Mesendoderm (in vitro differentiated cells): Measurements from ENCODE around the gene EPM2A.

ENCODE experiments used
- DNase-seq: peaks from one replicate; pipeline ENCODE4 v3.0.0; 2013
- H2AK5ac ChIP-seq: 2 replicates; pipeline ENCODE4 v1.6.1; 2013; ENCODE audit warnings: low read length, inconsistent platforms
- H2BK120ac ChIP-seq: 2 replicates; pipeline ENCODE4 v1.6.1; 2013; ENCODE audit warnings: low read depth, mild to moderate bottlenecking, low read length, moderate library complexity, mixed read lengths
- H2BK15ac ChIP-seq: replicated peaks from 2 replicates; pipeline ENCODE4 v1.6.1; 2013; ENCODE audit warnings: low read depth, mild to moderate bottlenecking, moderate library complexity
- H2BK5ac ChIP-seq: 2 replicates; pipeline ENCODE4 v1.6.1; 2013; ENCODE audit warnings: low read length, inconsistent platforms
- H3K18ac ChIP-seq: 2 replicates; pipeline ENCODE4 v1.6.1; 2013; ENCODE audit warnings: mild to moderate bottlenecking, low read length, mixed read lengths
- H3K23ac ChIP-seq: one replicate; pipeline ENCODE4 v1.6.1; 2013; ENCODE audit warnings: low read length
- H3K27ac ChIP-seq: 2 replicates; pipeline ENCODE4 v1.5.1; 2013; ENCODE audit warnings: low read depth, mild to moderate bottlenecking, inconsistent platforms, low read length, moderate library complexity
- H3K27me3 ChIP-seq: 2 replicates; pipeline ENCODE4 v1.6.1; 2013; ENCODE audit warnings: low read length, control low read depth, mild to moderate bottlenecking, inconsistent platforms; ENCODE audit not compliant: insufficient read depth, poor library complexity
- H3K36me3 ChIP-seq: 2 replicates; pipeline ENCODE4 v1.6.1; 2013; ENCODE audit warnings: low read length, inconsistent platforms; ENCODE audit not compliant: control insufficient read depth, insufficient read depth
- H3K4ac ChIP-seq: one replicate; pipeline ENCODE4 v1.6.1; 2013; ENCODE audit warnings: low read depth, mild to moderate bottlenecking, low read length, moderate library complexity
- H3K4me1 ChIP-seq: 2 replicates; pipeline ENCODE4 v1.6.1; 2013; ENCODE audit warnings: low read depth, low read length, inconsistent platforms; ENCODE audit not compliant: control insufficient read depth
- H3K4me2 ChIP-seq: 2 replicates; pipeline ENCODE4 v1.6.1; 2013; ENCODE audit warnings: low read length
- H3K4me3 ChIP-seq: 2 replicates; pipeline ENCODE4 v1.5.1; 2013; ENCODE audit warnings: mild to moderate bottlenecking, low read length
- H3K56ac ChIP-seq: one replicate; pipeline ENCODE4 v1.6.1; 2013; ENCODE audit warnings: low read length
- H3K79me1 ChIP-seq: 2 replicates; pipeline ENCODE4 v1.6.1; 2013; ENCODE audit warnings: low read length, inconsistent platforms
- H3K79me2 ChIP-seq: 2 replicates; pipeline ENCODE4 v1.6.1; 2013; ENCODE audit warnings: mild to moderate bottlenecking, low read length; ENCODE audit not compliant: control insufficient read depth, insufficient read depth
- H3K9ac ChIP-seq: 2 replicates; pipeline ENCODE4 v1.6.1; 2013; ENCODE audit warnings: low read length, inconsistent platforms
- H4K5ac ChIP-seq: one replicate; pipeline ENCODE4 v1.6.1; 2013; ENCODE audit warnings: low read length
- H4K8ac ChIP-seq: one replicate; pipeline ENCODE4 v1.6.1; 2013; ENCODE audit warnings: low read depth, mild to moderate bottlenecking, control low read depth, low read length, moderate library complexity
- WGBS: extraction: QIAGEN DNeasy Blood & Tissue Kit; methylation state at CpG from one replicate; pipeline ENCODE4 v1.1.7; 2013; ENCODE audit warnings: low lambda C conversion rate, missing lambda C conversion rate; ENCODE audit not compliant: insufficient coverage; ENCODE audit errors: extremely low coverage; 5-methylcytosine and 5-hydroxymethylcytosine counted together

EPM2A gene

GRCh38 chr6:145670311-145670710, 65.0 kb downstream of the EPM2A start:
- H3K56ac ChIP-seq: no peak overlapping the region
- H3K36me3 ChIP-seq: no peaks in the 10 kb centered on the region
- no peaks in the 10 kb centered on the region for H3K27me3 ChIP-seq
- H3K79me2 ChIP-seq: no peaks in the 10 kb centered on the region
- no peaks in the 10 kb centered on the region for H3K4me1 ChIP-seq
- no peak overlapping the region for H3K18ac ChIP-seq
- no peak overlapping the region for H3K4ac ChIP-seq
- no peak overlapping the region for H3K27ac ChIP-seq
- no peak overlapping the region for H3K9ac ChIP-seq
- no peak overlapping the region for H3K4me2 ChIP-seq
- H2AK5ac ChIP-seq: no peak overlapping the region
- WGBS: no CpG with 5 or more reads among the region's 1 CpG
- H3K4me3 ChIP-seq: no peak overlapping the region
- H2BK15ac ChIP-seq: no peak overlapping the region
- no peak overlapping the region for H4K8ac ChIP-seq
- no peak overlapping the region for H4K5ac ChIP-seq
- H3K23ac ChIP-seq: no peak overlapping the region
- H2BK5ac ChIP-seq: no peak overlapping the region
- DNase-seq: no peak
- no peaks in the 10 kb centered on the region for H3K79me1 ChIP-seq
- no peak overlapping the region for H2BK120ac ChIP-seq

- no peak for DNase-seq
- no peak overlapping the region for H3K18ac ChIP-seq
- H3K27ac ChIP-seq: no peak overlapping the region
Observed at GRCh38 chr6:145669627-145670034, 65.7 kb downstream of the EPM2A start.

GRCh38 chr6:145668844-145669243, 66.5 kb downstream of the EPM2A start:
- no peak overlapping the region for H4K5ac ChIP-seq
- no CpG with 5 or more reads among the region's 1 CpG for WGBS

More at GRCh38 chr6:145669627-145670034, 65.7 kb downstream of the EPM2A start:
- no peak overlapping the region for H2BK5ac ChIP-seq
- no peaks in the 10 kb centered on the region for H3K79me2 ChIP-seq
- no peak overlapping the region for H4K8ac ChIP-seq
- H3K4me3 ChIP-seq: no peak overlapping the region
- H4K5ac ChIP-seq: no peak overlapping the region
- H3K4me2 ChIP-seq: no peak overlapping the region
- no peak overlapping the region for H3K56ac ChIP-seq
- no peak overlapping the region for H2BK15ac ChIP-seq
- H3K4me1 ChIP-seq: no peaks in the 10 kb centered on the region
- no CpG with 5 or more reads among the region's 2 CpGs for WGBS
- H3K36me3 ChIP-seq: no peaks in the 10 kb centered on the region
- no peaks in the 10 kb centered on the region for H3K27me3 ChIP-seq
- no peak overlapping the region for H2BK120ac ChIP-seq
- H2AK5ac ChIP-seq: no peak overlapping the region
- no peak overlapping the region for H3K23ac ChIP-seq
- no peak overlapping the region for H3K4ac ChIP-seq
- H3K79me1 ChIP-seq: no peaks in the 10 kb centered on the region
- no peak overlapping the region for H3K9ac ChIP-seq

GRCh38 chr6:145660676-145661075, 74.6 kb downstream of the EPM2A start:
- Histone ChIP-seq H3K56ac (no peak overlapping the region), H4K5ac (no peak overlapping the region), H2BK15ac (no peak overlapping the region), H3K27me3 (no peaks in the 10 kb centered on the region), H3K4me3 (no peak overlapping the region), H3K36me3 (no peaks in the 10 kb centered on the region), H3K27ac (no peak overlapping the region), H3K9ac (no peak overlapping the region), H2AK5ac (no peak overlapping the region), H2BK120ac (no peak overlapping the region), H3K79me1 (no peaks in the 10 kb centered on the region), H4K8ac (no peak overlapping the region), H3K23ac (no peak overlapping the region), H3K4me1 (no peaks in the 10 kb centered on the region), H3K79me2 (no peaks in the 10 kb centered on the region), H3K4ac (no peak overlapping the region), H3K4me2 (no peak overlapping the region), H2BK5ac (no peak overlapping the region), H3K18ac (no peak overlapping the region)
- no CpG with 5 or more reads among the region's 6 CpGs for WGBS
- DNase-seq: no peak

More at GRCh38 chr6:145668844-145669243, 66.5 kb downstream of the EPM2A start:
- Histone ChIP-seq H3K9ac (no peak overlapping the region), H2AK5ac (no peak overlapping the region), H3K27me3 (no peaks in the 10 kb centered on the region), H3K79me2 (no peaks in the 10 kb centered on the region), H2BK15ac (no peak overlapping the region), H2BK5ac (no peak overlapping the region), H3K4me1 (no peaks in the 10 kb centered on the region), H3K18ac (no peak overlapping the region), H3K4me3 (no peak overlapping the region), H2BK120ac (no peak overlapping the region), H3K27ac (no peak overlapping the region), H3K36me3 (no peaks in the 10 kb centered on the region), H3K79me1 (no peaks in the 10 kb centered on the region), H4K8ac (no peak overlapping the region), H3K4ac (no peak overlapping the region), H3K23ac (no peak overlapping the region), H3K56ac (no peak overlapping the region), H3K4me2 (no peak overlapping the region)
- DNase-seq: no peak

GRCh38 chr6:145656128-145656527, 79.2 kb downstream of the EPM2A start:
- Histone ChIP-seq H3K4me2 (no peak overlapping the region), H4K5ac (no peak overlapping the region), H3K4ac (no peak overlapping the region), H3K23ac (no peak overlapping the region), H2BK5ac (no peak overlapping the region), H3K79me1 (no peaks in the 10 kb centered on the region), H3K9ac (no peak overlapping the region), H2AK5ac (no peak overlapping the region), H3K27me3 (no peaks in the 10 kb centered on the region), H2BK120ac (no peak overlapping the region), H3K56ac (no peak overlapping the region), H3K18ac (no peak overlapping the region), H2BK15ac (no peak overlapping the region), H3K36me3 (no peaks in the 10 kb centered on the region), H3K79me2 (no peaks in the 10 kb centered on the region), H3K27ac (no peak overlapping the region), H4K8ac (no peak overlapping the region), H3K4me1 (no peaks in the 10 kb centered on the region), H3K4me3 (no peak overlapping the region)
- DNase-seq: no peak
- no CpG with 5 or more reads among the region's 1 CpG for WGBS

- H3K23ac ChIP-seq: no peak overlapping the region
- H3K27ac ChIP-seq: no peak overlapping the region
- no peak overlapping the region for H2BK5ac ChIP-seq
- no CpG with 5 or more reads among the region's 1 CpG for WGBS
- no peaks in the 10 kb centered on the region for H3K4me1 ChIP-seq
- no peak for DNase-seq
- no peaks in the 10 kb centered on the region for H3K27me3 ChIP-seq
- no peaks in the 10 kb centered on the region for H3K36me3 ChIP-seq
- no peak overlapping the region for H2BK120ac ChIP-seq
- H3K18ac ChIP-seq: no peak overlapping the region
- no peaks in the 10 kb centered on the region for H3K79me2 ChIP-seq
- H2AK5ac ChIP-seq: no peak overlapping the region
- H3K79me1 ChIP-seq: no peaks in the 10 kb centered on the region
- no peak overlapping the region for H3K4me3 ChIP-seq
- H3K9ac ChIP-seq: no peak overlapping the region
- H2BK15ac ChIP-seq: no peak overlapping the region
- H4K5ac ChIP-seq: no peak overlapping the region
- H3K4ac ChIP-seq: no peak overlapping the region
- H3K4me2 ChIP-seq: no peak overlapping the region
- no peak overlapping the region for H3K56ac ChIP-seq
- H4K8ac ChIP-seq: no peak overlapping the region
Observed at GRCh38 chr6:145652572-145652971, 82.7 kb downstream of the EPM2A start.
